Trophoblast cell (in vitro differentiated cells and primary cell): ENCODE measurements around the gene ATG4B.

Source experiments
- DNase-seq, 2 donors: peaks; one replicate each; pipeline ENCODE4 v3.0.0-alpha.2; 2016
- H2AFZ ChIP-seq: 2 replicates; pipeline ENCODE4 v1.6.1; 2013; ENCODE audit warnings: low read length, moderate library complexity, mild to moderate bottlenecking; ENCODE audit not compliant: insufficient read depth, poor library complexity
- H2AK5ac ChIP-seq: 2 replicates; pipeline ENCODE4 v1.6.1; 2013; ENCODE audit warnings: mild to moderate bottlenecking, low read length
- H2BK120ac ChIP-seq: 2 replicates; pipeline ENCODE4 v1.6.1; 2013; ENCODE audit warnings: low read length, mild to moderate bottlenecking, moderate library complexity; ENCODE audit not compliant: insufficient read depth, poor library complexity
- H2BK12ac ChIP-seq: 2 replicates; pipeline ENCODE4 v1.6.1; 2013; ENCODE audit warnings: mild to moderate bottlenecking, low read length, moderate library complexity
- H2BK5ac ChIP-seq: 2 replicates; pipeline ENCODE4 v1.6.1; 2013; ENCODE audit warnings: low read length, low read depth, moderate library complexity, mild to moderate bottlenecking; ENCODE audit not compliant: poor library complexity
- H3K14ac ChIP-seq: 2 replicates; pipeline ENCODE4 v1.6.1; 2013; ENCODE audit warnings: mild to moderate bottlenecking, low read length
- H3K18ac ChIP-seq: 2 replicates; pipeline ENCODE4 v1.6.1; 2013; ENCODE audit warnings: mild to moderate bottlenecking, low read length
- H3K23ac ChIP-seq: 2 replicates; pipeline ENCODE4 v1.6.1; 2013; ENCODE audit warnings: low read length
- H3K27ac ChIP-seq: 2 replicates; pipeline ENCODE4 v1.5.1; 2013; ENCODE audit warnings: low read depth, mild to moderate bottlenecking, inconsistent platforms, low read length, moderate library complexity
- H3K27me3 ChIP-seq: 2 replicates; pipeline ENCODE4 v1.6.1; 2013; ENCODE audit warnings: inconsistent platforms, mild to moderate bottlenecking, low read length, moderate library complexity; ENCODE audit not compliant: insufficient read depth
- H3K36me3 ChIP-seq, 2 experiments: 1 replicate in 1 of 2; 2 replicates in 1 of 2; pipeline ENCODE4 v1.6.1; 2013; ENCODE audit warnings: low read length in 2 of 2, mild to moderate bottlenecking in 2 of 2, moderate library complexity in 1 of 2; ENCODE audit not compliant: insufficient read depth in 2 of 2, control insufficient read depth in 1 of 2
- H3K4ac ChIP-seq: 2 replicates; pipeline ENCODE4 v1.6.1; 2013; ENCODE audit warnings: low read depth, mild to moderate bottlenecking, low read length, moderate library complexity
- H3K4me1 ChIP-seq, 2 experiments: 1 replicate in 1 of 2; 2 replicates in 1 of 2; pipeline ENCODE4 v1.6.1; 2013; ENCODE audit warnings: low read length in 2 of 2, mild to moderate bottlenecking in 2 of 2, moderate library complexity in 1 of 2; ENCODE audit not compliant: insufficient read depth in 2 of 2, control insufficient read depth in 1 of 2
- H3K4me2 ChIP-seq: 2 replicates; pipeline ENCODE4 v1.6.1; 2013; ENCODE audit warnings: inconsistent platforms, mild to moderate bottlenecking, low read length, moderate library complexity
- H3K4me3 ChIP-seq: 2 replicates; pipeline ENCODE4 v1.5.1; 2013; ENCODE audit warnings: mild to moderate bottlenecking, low read depth, low read length, inconsistent platforms
- H3K79me1 ChIP-seq: one replicate; pipeline ENCODE4 v1.6.1; 2013; ENCODE audit warnings: low read length
- H3K79me2 ChIP-seq: 2 replicates; pipeline ENCODE4 v1.6.1; 2013; ENCODE audit warnings: low read length, mild to moderate bottlenecking; ENCODE audit not compliant: control insufficient read depth, insufficient read depth, poor library complexity
- H3K9ac ChIP-seq: 2 replicates; pipeline ENCODE4 v1.6.1; 2013; ENCODE audit warnings: mild to moderate bottlenecking, low read length
- H3K9me3 ChIP-seq: 2 replicates; pipeline ENCODE4 v1.6.1; 2013; ENCODE audit warnings: low read depth, mild to moderate bottlenecking, control low read depth, inconsistent platforms, low read length; ENCODE audit not compliant: insufficient read depth
- H4K12ac ChIP-seq: 2 replicates; pipeline ENCODE4 v1.6.1; 2013; ENCODE audit warnings: low read depth, mild to moderate bottlenecking, low read length, moderate library complexity
- H4K8ac ChIP-seq: 2 replicates; pipeline ENCODE4 v1.6.1; 2013; ENCODE audit warnings: low read depth, mild to moderate bottlenecking, low read length, moderate library complexity
- H4K91ac ChIP-seq: one replicate; pipeline ENCODE4 v1.6.1; 2013; ENCODE audit warnings: low read depth, mild to moderate bottlenecking, low read length, moderate library complexity
- WGBS: extraction: QIAGEN DNeasy Blood & Tissue Kit; methylation state at CpG from one replicate; pipeline ENCODE4 v1.1.7; 2013; ENCODE audit warnings: missing lambda C conversion rate; ENCODE audit not compliant: insufficient read length, insufficient coverage; ENCODE audit errors: extremely low coverage; 5-methylcytosine and 5-hydroxymethylcytosine counted together

Gene ATG4B

DNA sequence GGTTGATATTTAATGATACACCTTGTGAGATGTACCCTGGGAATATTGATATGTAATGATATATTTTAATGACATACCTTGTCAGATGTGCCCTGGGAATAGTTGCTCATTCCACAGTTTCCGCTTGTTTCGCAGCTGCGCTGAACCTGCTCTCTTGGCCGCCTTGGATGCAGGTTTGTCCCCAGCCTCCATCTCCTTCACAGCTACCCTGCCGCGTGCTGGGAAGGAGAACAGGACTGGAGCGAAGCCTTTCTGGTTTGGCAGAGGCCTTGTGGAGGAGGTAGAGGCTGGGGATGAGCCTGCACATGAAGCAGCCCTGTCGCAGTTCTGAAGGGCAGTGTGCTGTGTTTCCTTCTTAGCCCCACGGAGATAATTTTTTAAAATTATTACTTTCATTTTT lies 14.6 kb downstream of the ATG4B start:
- no peak for DNase-seq

DNA sequence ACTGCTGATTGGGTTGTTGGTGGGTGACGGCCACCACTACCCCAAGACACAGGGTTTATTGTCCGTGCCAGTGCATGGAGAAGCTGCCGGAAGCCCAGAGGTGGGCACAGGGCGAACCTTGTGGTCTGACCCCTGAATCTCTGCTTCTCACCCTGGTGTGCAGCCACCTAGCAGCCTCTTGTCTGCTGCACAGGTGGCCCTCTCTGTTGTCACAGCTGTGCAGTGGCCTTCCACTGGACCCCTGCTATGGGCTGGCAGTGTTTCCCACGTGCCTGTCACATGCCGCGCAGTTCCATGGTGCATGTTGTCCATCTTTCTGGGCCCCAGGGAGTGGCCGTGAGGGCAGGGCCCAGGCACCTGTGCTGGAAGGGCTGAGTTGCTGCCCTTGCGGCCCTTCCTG lies 15.2 kb downstream of the ATG4B start:
- Histone ChIP-seq H3K14ac (no peak overlapping the region), H3K27ac (no peak overlapping the region), H3K79me1 (no peaks in the 10 kb centered on the region), H3K18ac (no peak overlapping the region), H2AK5ac (no peak overlapping the region), H3K4me3 (no peak overlapping the region), H3K79me2 (peaks cover 2% of the 10 kb centered on the region), H3K9ac (no peak overlapping the region), H2BK5ac (no peak overlapping the region), H3K36me3 (peaks cover 38 to 52% of the 10 kb centered on the region in 2 experiments), H3K4ac (no peak overlapping the region), H4K91ac (no peak overlapping the region), H3K9me3 (no peaks in the 10 kb centered on the region), H3K27me3 (no peaks in the 10 kb centered on the region), H4K8ac (no peak overlapping the region), H2BK12ac (no peak overlapping the region), H3K4me1 (peaks cover under 1% of the 10 kb centered on the region in 2 experiments), H2AFZ (no peak overlapping the region), H4K12ac (no peak overlapping the region), H3K4me2 (no peak overlapping the region), H3K23ac (no peak overlapping the region), H2BK120ac (no peak overlapping the region)
- no CpG with 5 or more reads among the region's 9 CpGs for WGBS
- DNase-seq, result no peak

More for the DNA sequence above, 14.6 kb downstream of the ATG4B start:
- no CpG with 5 or more reads among the region's 9 CpGs for WGBS
- no peak overlapping the region for H3K4me3 ChIP-seq
- H2AK5ac ChIP-seq, result no peak overlapping the region
- no peak overlapping the region for H3K23ac ChIP-seq
- H3K27ac ChIP-seq, result no peak overlapping the region
- H3K27me3 ChIP-seq, result no peaks in the 10 kb centered on the region
- H3K9ac ChIP-seq, result no peak overlapping the region
- H3K79me1 ChIP-seq, result no peaks in the 10 kb centered on the region
- no peak overlapping the region for H3K4me2 ChIP-seq
- no peak overlapping the region for H4K12ac ChIP-seq
- H2AFZ ChIP-seq, result no peak overlapping the region
- H3K36me3 ChIP-seq, result peaks cover 36 to 50% of the 10 kb centered on the region in 2 experiments
- no peak overlapping the region for H3K4ac ChIP-seq
- no peak overlapping the region for H2BK12ac ChIP-seq
- peaks cover 2% of the 10 kb centered on the region for H3K79me2 ChIP-seq
- no peak overlapping the region for H4K8ac ChIP-seq
- H3K4me1 ChIP-seq, result no peaks in the 10 kb centered on the region
- no peak overlapping the region for H2BK120ac ChIP-seq
- H4K91ac ChIP-seq, result no peak overlapping the region
- no peak overlapping the region for H3K14ac ChIP-seq
- no peak overlapping the region for H2BK5ac ChIP-seq
- no peak overlapping the region for H3K18ac ChIP-seq
- H3K9me3 ChIP-seq, result no peaks in the 10 kb centered on the region

DNA sequence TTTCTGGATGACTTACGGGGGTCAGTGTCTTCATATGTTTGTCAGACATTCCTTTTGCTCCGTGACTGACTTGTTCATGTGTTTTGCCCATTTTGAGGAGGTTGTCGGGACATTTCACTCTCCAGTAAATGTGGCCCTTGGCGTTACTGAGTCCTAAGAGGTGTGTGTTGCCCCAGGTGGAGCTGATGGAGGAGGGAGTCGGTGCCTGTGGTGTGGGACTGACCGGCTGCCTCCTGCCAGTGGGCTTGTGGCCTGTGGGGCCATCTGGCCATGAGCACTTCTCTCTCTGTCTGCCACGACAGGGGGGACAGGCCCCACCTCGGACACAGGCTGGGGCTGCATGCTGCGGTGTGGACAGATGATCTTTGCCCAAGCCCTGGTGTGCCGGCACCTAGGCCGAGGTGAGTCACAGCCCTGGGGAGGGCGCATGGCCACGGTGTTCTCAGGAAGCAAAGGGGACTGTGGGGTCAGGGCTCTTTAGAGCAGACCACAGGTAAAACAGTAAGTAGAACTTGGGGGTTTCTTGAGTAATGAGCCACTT lies 15.8 kb downstream of the ATG4B start:
- no peak overlapping the region for H3K9ac ChIP-seq
- H2BK5ac ChIP-seq, result no peak overlapping the region
- no peak overlapping the region for H4K8ac ChIP-seq
- H3K4me2 ChIP-seq, result no peak overlapping the region
- H2BK12ac ChIP-seq, result no peak overlapping the region
- peaks cover 2% of the 10 kb centered on the region for H3K79me2 ChIP-seq
- H3K23ac ChIP-seq, result no peak overlapping the region
- no peak overlapping the region for H4K12ac ChIP-seq
- H2AK5ac ChIP-seq, result no peak overlapping the region
- peaks cover 40 to 55% of the 10 kb centered on the region in 2 experiments for H3K36me3 ChIP-seq
- no peak overlapping the region for H4K91ac ChIP-seq
- H3K4me1 ChIP-seq, result peaks cover 3 to 5% of the 10 kb centered on the region in 2 experiments
- DNase-seq, result no peak
- H2AFZ ChIP-seq, result no peak overlapping the region
- no peaks in the 10 kb centered on the region for H3K27me3 ChIP-seq
- WGBS, result no CpG with 5 or more reads among the region's 13 CpGs
- no peak overlapping the region for H3K27ac ChIP-seq
- no peak overlapping the region for H3K4me3 ChIP-seq
- no peak overlapping the region for H3K4ac ChIP-seq
- H2BK120ac ChIP-seq, result no peak overlapping the region
- no peak overlapping the region for H3K18ac ChIP-seq
- H3K9me3 ChIP-seq, result no peaks in the 10 kb centered on the region
- no peaks in the 10 kb centered on the region for H3K79me1 ChIP-seq
- no peak overlapping the region for H3K14ac ChIP-seq

DNA sequence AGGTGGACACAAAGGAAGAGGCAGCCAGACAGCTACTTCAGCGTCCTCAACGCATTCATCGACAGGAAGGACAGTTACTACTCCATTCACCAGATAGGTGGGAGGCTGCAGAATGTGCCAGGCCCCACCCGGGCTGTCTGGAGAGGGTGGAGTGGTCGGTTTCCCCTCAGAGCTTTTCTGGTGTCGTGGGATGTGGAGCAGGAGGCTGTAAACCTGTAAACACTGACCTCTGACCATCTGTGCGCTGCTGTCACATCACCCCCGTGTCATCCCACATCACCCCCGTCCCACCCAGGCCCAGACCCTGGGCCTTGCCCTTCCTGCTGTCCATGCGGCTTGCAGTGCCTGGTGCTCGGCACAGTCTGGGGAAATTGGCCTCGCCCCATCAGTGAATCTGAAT lies 17.1 kb downstream of the ATG4B start:
- H3K9me3 ChIP-seq, result no peaks in the 10 kb centered on the region
- H3K14ac ChIP-seq, result no peak overlapping the region
- H3K18ac ChIP-seq, result no peak overlapping the region
- H3K4me3 ChIP-seq, result no peak overlapping the region
- no peak overlapping the region for H2BK120ac ChIP-seq
- no peaks in the 10 kb centered on the region for H3K79me2 ChIP-seq
- no peak overlapping the region for H3K4ac ChIP-seq
- H2BK5ac ChIP-seq, result no peak overlapping the region
- H3K27me3 ChIP-seq, result no peaks in the 10 kb centered on the region
- H3K23ac ChIP-seq, result no peak overlapping the region
- H3K27ac ChIP-seq, result no peak overlapping the region
- WGBS, result no CpG with 5 or more reads among the region's 12 CpGs
- peaks cover 49 to 67% of the 10 kb centered on the region in 2 experiments for H3K36me3 ChIP-seq
- H3K4me1 ChIP-seq, result peaks cover 3 to 10% of the 10 kb centered on the region in 2 experiments
- H2AFZ ChIP-seq, result no peak overlapping the region
- no peak for DNase-seq
- no peak overlapping the region for H3K9ac ChIP-seq
- no peak overlapping the region for H2AK5ac ChIP-seq
- no peak overlapping the region for H4K8ac ChIP-seq
- H4K91ac ChIP-seq, result no peak overlapping the region
- no peaks in the 10 kb centered on the region for H3K79me1 ChIP-seq
- no peak overlapping the region for H4K12ac ChIP-seq
- no peak overlapping the region for H2BK12ac ChIP-seq
- H3K4me2 ChIP-seq, result no peak overlapping the region
